ENCODE measurements around the gene GANAB.

Gene GANAB

GRCh38 chr11:62605902-62606301 is 40.5 kb downstream of the GANAB start:
- FAIRE-seq = no peak
- TF ChIP-seq POLR2A (IDR thresholded peaks at IDR 0.05; ENCODE audit: low read depth, low read length) = no peak
- no peak for DNase-seq (ENCODE audit: insufficient read length, low spot score)

GRCh38 chr11:62605467-62605866 is 40.9 kb downstream of the GANAB start:
- DNase-seq (ENCODE audit: insufficient read length, low spot score) = no peak
- TF ChIP-seq POLR2A (IDR thresholded peaks at IDR 0.05; ENCODE audit: low read depth, low read length) = no peak
- FAIRE-seq = no peak

- no peak for DNase-seq (ENCODE audit: insufficient read length, low spot score)
- FAIRE-seq = no peak
Measured at GRCh38 chr11:62604460-62605120, 41.8 kb downstream of the GANAB start.

GRCh38 chr11:62603776-62604299 is 42.6 kb downstream of the GANAB start:
- FAIRE-seq (no peak), DNase-seq (ENCODE audit: insufficient read length, low spot score) (no peak)

More at GRCh38 chr11:62604460-62605120, 41.8 kb downstream of the GANAB start:
- no peak for TF ChIP-seq POLR2A (IDR thresholded peaks at IDR 0.05; ENCODE audit: low read depth, low read length)

GRCh38 chr11:62603072-62603408 is 43.4 kb downstream of the GANAB start:
- TF ChIP-seq POLR2A (IDR thresholded peaks at IDR 0.05; ENCODE audit: low read depth, low read length) = no peak
- DNase-seq (ENCODE audit: insufficient read length, low spot score) = no peak
- no peak for FAIRE-seq

More at GRCh38 chr11:62603776-62604299, 42.6 kb downstream of the GANAB start:
- no peak for TF ChIP-seq POLR2A (IDR thresholded peaks at IDR 0.05; ENCODE audit: low read depth, low read length)

- 0 out of 2 replicates have a peak, but pooled peaks have one; percentile 12 for TF ChIP-seq POLR2A (IDR thresholded peaks at IDR 0.05; ENCODE audit: low read depth, low read length)
- FAIRE-seq (no peak), DNase-seq (ENCODE audit: insufficient read length, low spot score) (no peak)
Measured at GRCh38 chr11:62602141-62603071, 44.0 kb downstream of the GANAB start.

- FAIRE-seq = no peak
- TF ChIP-seq POLR2A (IDR thresholded peaks at IDR 0.05; ENCODE audit: low read depth, low read length) = peak; percentile 50
- DNase-seq (ENCODE audit: insufficient read length, low spot score) = peak; percentile 88
Measured at GRCh38 chr11:62601372-62602140, 44.9 kb downstream of the GANAB start, which contains the start of gene MTA2. MTA2 (minus strand) TSS chr11:62601865; CDS start chr11:62601450, 415 bp downstream.

- DNase-seq (ENCODE audit: insufficient read length, low spot score) (no peak), FAIRE-seq (no peak)
- TF ChIP-seq POLR2A (IDR thresholded peaks at IDR 0.05; ENCODE audit: low read depth, low read length) = peak; percentile 62
Measured at GRCh38 chr11:62601122-62601371, 45.4 kb downstream of the GANAB start.

GRCh38 chr11:62600367-62601121 is 45.9 kb downstream of the GANAB start:
- DNase-seq (ENCODE audit: insufficient read length, low spot score) (no peak), FAIRE-seq (no peak)
- no peak for TF ChIP-seq POLR2A (IDR thresholded peaks at IDR 0.05; ENCODE audit: low read depth, low read length)

GRCh38 chr11:62599901-62600300 is 46.5 kb downstream of the GANAB start:
- FAIRE-seq (no peak), DNase-seq (ENCODE audit: insufficient read length, low spot score) (no peak)
- no peak for TF ChIP-seq POLR2A (IDR thresholded peaks at IDR 0.05; ENCODE audit: low read depth, low read length)

- peak; percentile 96 for DNase-seq (ENCODE audit: insufficient read length, low spot score)
- no peak for TF ChIP-seq POLR2A (IDR thresholded peaks at IDR 0.05; ENCODE audit: low read depth, low read length)
- peak; percentile 53 for FAIRE-seq
Measured at GRCh38 chr11:62599069-62599696, 47.2 kb downstream of the GANAB start.

GRCh38 chr11:62595124-62595523 is 51.3 kb downstream of the GANAB start:
- DNase-seq (ENCODE audit: insufficient read length, low spot score) = no peak
- TF ChIP-seq POLR2A (IDR thresholded peaks at IDR 0.05; ENCODE audit: low read depth, low read length) = no peak
- no peak for FAIRE-seq
